OCI-LY3 (cell line): ENCODE measurements around the gene PCF11.

Source experiments
- EZH2phosphoT487 ChIP-seq: fragments of 200-600 bp; shearing (Covaris generic); IDR thresholded peaks from 2 replicates; pipeline ENCODE4 v1.6.1; 2018; ENCODE audit warnings: antibody characterized with exemption, mixed run types, low read depth
- TF ChIP-seq, protein P1 (sequence below): fragments of 200-600, 300-600 bp; sonication (generic); IDR thresholded peaks from 2 replicates; pipeline ENCODE4 v1.5.1; 2014; ENCODE audit warnings: antibody characterized with exemption, low read length, low read depth

DNA sequence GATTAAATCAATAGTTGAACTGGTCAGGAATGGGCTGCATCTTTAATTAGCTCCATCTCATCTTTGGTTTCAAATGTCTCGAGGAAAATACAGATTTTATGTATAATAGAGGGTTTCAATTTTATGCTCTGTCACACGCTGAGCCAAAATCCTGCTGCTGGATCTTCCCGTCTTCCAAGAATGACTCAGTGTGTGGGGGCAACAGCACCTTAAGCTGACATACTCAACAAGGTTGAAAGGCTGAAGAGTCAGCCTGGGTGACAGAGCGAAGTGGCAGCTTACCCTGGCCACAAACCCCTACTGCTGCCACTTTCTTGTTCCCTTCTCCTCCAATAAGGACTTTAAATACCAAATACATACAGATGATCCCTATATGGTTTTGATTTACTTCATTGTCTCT, 9.0 kb upstream of the PCF11 start:
- TF ChIP-seq, protein P1, sequence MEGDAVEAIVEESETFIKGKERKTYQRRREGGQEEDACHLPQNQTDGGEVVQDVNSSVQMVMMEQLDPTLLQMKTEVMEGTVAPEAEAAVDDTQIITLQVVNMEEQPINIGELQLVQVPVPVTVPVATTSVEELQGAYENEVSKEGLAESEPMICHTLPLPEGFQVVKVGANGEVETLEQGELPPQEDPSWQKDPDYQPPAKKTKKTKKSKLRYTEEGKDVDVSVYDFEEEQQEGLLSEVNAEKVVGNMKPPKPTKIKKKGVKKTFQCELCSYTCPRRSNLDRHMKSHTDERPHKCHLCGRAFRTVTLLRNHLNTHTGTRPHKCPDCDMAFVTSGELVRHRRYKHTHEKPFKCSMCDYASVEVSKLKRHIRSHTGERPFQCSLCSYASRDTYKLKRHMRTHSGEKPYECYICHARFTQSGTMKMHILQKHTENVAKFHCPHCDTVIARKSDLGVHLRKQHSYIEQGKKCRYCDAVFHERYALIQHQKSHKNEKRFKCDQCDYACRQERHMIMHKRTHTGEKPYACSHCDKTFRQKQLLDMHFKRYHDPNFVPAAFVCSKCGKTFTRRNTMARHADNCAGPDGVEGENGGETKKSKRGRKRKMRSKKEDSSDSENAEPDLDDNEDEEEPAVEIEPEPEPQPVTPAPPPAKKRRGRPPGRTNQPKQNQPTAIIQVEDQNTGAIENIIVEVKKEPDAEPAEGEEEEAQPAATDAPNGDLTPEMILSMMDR = no peak
- TF ChIP-seq EZH2phosphoT487 = no peak
